22Rv1 (cell line): ENCODE data around the gene CDCP1.

Source experiments
- H3K27ac ChIP-seq: fragments of 450-650 bp; 2 replicates; pipeline ENCODE4 v1.5.1; 2017
- CTCF ChIP-seq: fragments of 450-650 bp; IDR thresholded peaks from 2 replicates; pipeline ENCODE4 v1.5.1; 2017; ENCODE audit warnings: mild to moderate bottlenecking
- ZFX ChIP-seq: fragments of 450-650 bp; IDR thresholded peaks from 2 replicates; pipeline ENCODE4 v1.6.1; 2017; ENCODE audit warnings: antibody characterized with exemption, borderline replicate concordance

The CDCP1 gene

GRCh38 chr3:45066109-45066801 is 79.9 kb downstream of the CDCP1 start:
- H3K27ac ChIP-seq = no peak overlapping the region
- no peak for TF ChIP-seq ZFX
- no peak for TF ChIP-seq CTCF

GRCh38 chr3:45065373-45065720 is 80.8 kb downstream of the CDCP1 start:
- TF ChIP-seq CTCF = no peak
- TF ChIP-seq ZFX = no peak
- no peak overlapping the region for H3K27ac ChIP-seq

DNA sequence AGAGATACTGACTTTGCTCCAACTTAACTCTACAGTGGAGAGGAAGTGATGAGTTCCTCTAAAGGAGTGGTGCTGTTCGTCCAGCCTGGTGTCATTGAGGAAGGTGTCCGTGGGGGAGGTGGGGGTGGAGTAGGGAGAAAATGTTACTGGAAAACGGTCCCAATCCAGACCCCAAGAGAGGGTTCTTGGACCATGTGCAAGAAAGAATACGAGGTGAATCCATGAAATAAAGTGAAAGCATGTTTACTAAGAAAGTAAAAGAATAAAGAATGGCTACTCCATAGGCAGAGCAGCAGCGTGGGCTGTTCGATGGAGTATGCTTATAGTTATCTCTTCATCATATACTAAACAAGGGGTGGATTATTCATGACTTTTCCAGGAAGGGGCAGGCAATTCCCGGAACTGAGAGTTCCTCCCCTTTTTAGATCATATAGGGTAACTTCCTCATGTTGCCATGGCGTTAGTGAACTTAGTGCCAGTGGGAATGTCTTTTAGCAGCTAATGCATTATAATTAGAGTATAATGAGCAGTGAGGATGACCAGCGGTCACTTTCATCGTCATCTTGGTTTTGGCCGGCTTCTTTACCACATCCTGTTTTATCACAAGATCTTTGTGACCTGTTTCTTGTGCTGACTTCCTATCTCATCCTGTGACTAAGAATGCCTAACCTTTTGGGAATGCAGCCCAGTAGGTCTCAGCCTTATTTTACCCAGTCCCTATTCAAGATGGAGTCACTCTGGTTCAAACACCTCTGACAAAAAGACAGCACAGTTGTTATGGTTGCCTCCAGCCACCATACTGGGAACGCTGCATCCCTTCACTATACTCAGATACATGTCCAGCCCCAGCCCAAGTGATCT is 81.4 kb downstream of the CDCP1 start:
- TF ChIP-seq CTCF (no peak), ZFX (no peak)
- no peak overlapping the region for H3K27ac ChIP-seq

DNA sequence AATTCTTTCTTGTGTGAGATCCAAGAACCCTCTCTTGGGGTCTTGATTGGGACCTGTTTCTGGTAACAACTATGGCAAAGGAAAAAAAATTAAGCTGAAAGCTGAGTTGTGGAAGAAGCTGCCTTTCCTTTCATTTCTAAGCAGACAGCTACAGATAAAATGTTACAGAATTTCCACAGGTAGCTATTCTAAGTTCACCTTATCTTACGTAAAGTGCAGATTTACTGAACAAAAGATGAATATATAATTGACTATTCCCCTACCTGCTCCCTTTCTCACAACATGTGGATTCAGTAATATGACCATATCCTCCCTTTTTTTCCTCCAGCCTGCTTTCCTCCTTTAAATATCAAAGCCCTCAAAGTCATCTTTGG is 83.5 kb downstream of the CDCP1 start:
- H3K27ac ChIP-seq = no peak overlapping the region
- TF ChIP-seq CTCF (no peak), ZFX (no peak)

- TF ChIP-seq ZFX (no peak), CTCF (no peak)
- no peak overlapping the region for H3K27ac ChIP-seq
Observed at GRCh38 chr3:45060165-45060892, 85.8 kb downstream of the CDCP1 start.

GRCh38 chr3:45059132-45059531 is 87.0 kb downstream of the CDCP1 start:
- TF ChIP-seq ZFX (no peak), CTCF (no peak)
- H3K27ac ChIP-seq = no peak overlapping the region
